Transverse colon (tissue), 3 donors: ENCODE measurements around the gene CHST13.

ENCODE experiments used
- EP300 ChIP-seq: sonication (generic); formaldehyde crosslinking; IDR thresholded peaks from one replicate; pipeline ENCODE4 v1.6.1; 2017; ENCODE audit warnings: antibody characterized with exemption, low read depth
- POLR2AphosphoS5 ChIP-seq, 3 donors: sonication (generic); formaldehyde crosslinking; IDR thresholded peaks; one replicate each; pipeline ENCODE4 v1.6.1; 2016; ENCODE audit warnings: antibody characterized with exemption in 3 of 3

- no peak for TF ChIP-seq EP300
- no peak for TF ChIP-seq POLR2AphosphoS5 (IDR thresholded peaks at IDR 0.05)
Measured at GRCh38 chr3:126511291-126511690, 12.7 kb upstream of the CHST13 start.
